GM23248 (cell line): Measurements from ENCODE around the gene FUCA2.

Experiments used
- EZH2 ChIP-seq: fragments of 200-600 bp; sonication (generic); IDR thresholded peaks from 2 replicates; pipeline ENCODE4 v1.6.1; 2018; ENCODE audit warnings: antibody characterized with exemption, mild to moderate bottlenecking; ENCODE audit not compliant: insufficient read depth, poor library complexity, severe bottlenecking
- EZH2phosphoT487 ChIP-seq: fragments of 200-600 bp; sonication (generic); IDR thresholded peaks from 2 replicates; pipeline ENCODE4 v1.6.1; 2018; ENCODE audit warnings: antibody characterized with exemption, moderate library complexity, mild to moderate bottlenecking, low read depth; ENCODE audit not compliant: insufficient read depth

GRCh38 chr6:143539106-143539505, 27.6 kb upstream of the FUCA2 start:
- TF ChIP-seq EZH2 (no peak), EZH2phosphoT487 (no peak)
